Measurements from ENCODE around the gene RBM28. TPM values are rescaled to one million over a fixed set of nuclear protein-coding genes. Genes with fewer than 3 reads are reported as not detected.
"Not testable (repeated sequence)": the region's sequence is repeated elsewhere in the genome, so short reads cannot be mapped to it uniquely, and the experiment has no call there.

RBM28 gene
- polyA plus RNA-seq, 1 experiment = 14.8 TPM

DNA sequence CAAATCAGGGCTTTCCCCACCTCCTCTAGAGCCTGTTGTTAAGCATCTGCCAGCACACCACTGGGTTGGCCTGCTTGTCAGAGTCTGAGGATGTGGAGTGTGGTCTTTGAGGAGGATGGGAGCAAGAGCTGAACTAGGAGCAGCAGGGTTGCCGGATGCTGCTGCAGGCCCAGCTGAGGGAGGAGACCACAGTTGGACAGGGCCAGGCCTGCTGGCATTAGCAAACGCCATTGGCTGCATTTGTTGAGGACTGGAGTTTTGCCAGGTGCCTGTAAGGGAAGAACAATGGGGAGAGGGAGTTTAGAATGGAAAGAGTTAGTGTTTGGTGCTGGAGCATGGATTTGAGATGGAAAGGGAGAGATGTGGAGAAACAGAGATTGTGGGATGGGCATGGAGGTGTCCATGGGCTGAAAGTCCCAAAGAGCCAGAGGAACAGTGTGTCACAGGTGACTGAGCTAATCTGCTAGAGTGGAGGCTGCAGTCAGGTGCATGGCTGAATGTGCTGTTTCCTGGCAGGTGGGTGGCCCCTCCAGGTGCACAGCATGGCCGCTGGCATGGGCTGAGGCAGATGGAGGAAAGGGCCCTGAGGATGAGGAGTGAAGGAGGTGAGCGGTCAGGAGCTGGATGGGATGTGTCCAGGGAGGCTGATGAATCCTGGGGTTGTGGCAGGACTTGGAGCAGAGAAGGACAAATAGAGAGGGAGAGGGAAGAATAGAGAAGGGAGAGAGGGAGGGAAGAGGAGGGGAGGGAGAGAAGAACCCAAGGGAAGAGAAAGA, 61.9 kb downstream of the RBM28 start:
- no peak overlapping the region for H3K4me3 ChIP-seq (ENCODE audit: low read depth, low read length)
- CTCF ChIA-PET = no interaction called here
- H3K36me3 ChIP-seq (ENCODE audit: control insufficient read depth, insufficient read depth, low read length) = peaks cover 1% of the 10 kb centered on the region; the same call in 1 of the 2 replicates
- no peak for DNase-seq (ENCODE audit: low read depth)
- POLR2A ChIA-PET = no interaction called here
- TF ChIP-seq, protein P1, sequence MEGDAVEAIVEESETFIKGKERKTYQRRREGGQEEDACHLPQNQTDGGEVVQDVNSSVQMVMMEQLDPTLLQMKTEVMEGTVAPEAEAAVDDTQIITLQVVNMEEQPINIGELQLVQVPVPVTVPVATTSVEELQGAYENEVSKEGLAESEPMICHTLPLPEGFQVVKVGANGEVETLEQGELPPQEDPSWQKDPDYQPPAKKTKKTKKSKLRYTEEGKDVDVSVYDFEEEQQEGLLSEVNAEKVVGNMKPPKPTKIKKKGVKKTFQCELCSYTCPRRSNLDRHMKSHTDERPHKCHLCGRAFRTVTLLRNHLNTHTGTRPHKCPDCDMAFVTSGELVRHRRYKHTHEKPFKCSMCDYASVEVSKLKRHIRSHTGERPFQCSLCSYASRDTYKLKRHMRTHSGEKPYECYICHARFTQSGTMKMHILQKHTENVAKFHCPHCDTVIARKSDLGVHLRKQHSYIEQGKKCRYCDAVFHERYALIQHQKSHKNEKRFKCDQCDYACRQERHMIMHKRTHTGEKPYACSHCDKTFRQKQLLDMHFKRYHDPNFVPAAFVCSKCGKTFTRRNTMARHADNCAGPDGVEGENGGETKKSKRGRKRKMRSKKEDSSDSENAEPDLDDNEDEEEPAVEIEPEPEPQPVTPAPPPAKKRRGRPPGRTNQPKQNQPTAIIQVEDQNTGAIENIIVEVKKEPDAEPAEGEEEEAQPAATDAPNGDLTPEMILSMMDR (IDR thresholded peaks at IDR 0.05; ENCODE audit: insufficient read depth, low read depth, low read length) = no peak
- H3K27me3 ChIP-seq (ENCODE audit: control insufficient read depth, insufficient read depth, low read length) = no peaks in the 10 kb centered on the region; the same call in 1 of the 2 replicates

DNA sequence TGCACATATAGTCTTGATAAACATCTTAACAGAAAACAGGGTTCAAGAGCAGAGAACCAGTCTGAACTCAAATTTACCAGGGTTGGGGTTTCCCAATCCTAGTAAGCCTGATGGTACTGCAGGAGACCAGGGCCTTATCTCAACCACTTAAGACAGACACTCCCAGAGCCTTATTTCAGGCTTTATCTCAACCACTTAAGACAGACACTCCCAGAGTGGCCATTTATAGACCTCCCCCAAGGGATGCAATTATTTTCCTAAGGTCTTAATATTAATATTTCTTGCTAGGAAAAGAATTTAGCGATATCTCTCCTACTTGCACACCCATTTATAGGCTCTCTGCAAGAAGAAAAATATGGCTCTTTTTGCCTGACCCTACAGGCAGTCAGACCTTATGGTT, 63.3 kb downstream of the RBM28 start:
- CTCF ChIA-PET; DNase-seq (ENCODE audit: low read depth); H3K27me3 ChIP-seq (ENCODE audit: control insufficient read depth, insufficient read depth, low read length); H3K36me3 ChIP-seq (ENCODE audit: control insufficient read depth, insufficient read depth, low read length); H3K4me3 ChIP-seq (ENCODE audit: low read depth, low read length); POLR2A ChIA-PET: not testable (repeated sequence)

DNA sequence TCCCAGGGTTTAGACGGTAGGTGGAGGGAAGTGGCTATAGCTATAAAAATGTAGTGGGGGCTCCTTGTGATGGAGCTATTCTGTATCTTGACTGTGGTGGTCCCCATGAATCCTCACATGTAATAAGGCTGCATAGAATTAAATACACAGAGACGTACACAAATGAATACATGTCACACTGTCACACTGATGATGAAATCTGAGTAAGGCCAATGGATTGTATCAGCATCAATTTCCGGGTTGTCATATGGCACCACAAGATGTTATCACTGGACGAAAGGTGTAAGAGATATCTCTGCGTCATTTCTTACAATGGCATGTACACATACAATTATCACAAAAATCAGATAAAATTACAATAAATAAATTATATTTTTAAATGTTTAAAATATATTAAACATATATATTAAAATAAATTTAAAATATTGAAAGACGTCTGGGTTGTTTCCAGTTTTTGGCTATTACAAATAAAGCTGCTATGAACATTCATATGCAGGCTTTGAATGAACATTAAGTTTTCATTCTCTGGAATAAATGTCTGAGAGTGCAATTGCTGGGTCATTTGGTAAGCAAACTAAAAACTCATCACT, 64.5 kb downstream of the RBM28 start:
- DNase-seq (ENCODE audit: low read depth) = no peak
- ChIA-PET CTCF (interaction anchor here (1.1 kb wide), 1 partner anchor 9 kb away, joined by 4 read pairs; no protein-coding TSS in a partner anchor), POLR2A (no interaction called here)
- Histone ChIP-seq H3K27me3 (ENCODE audit: control insufficient read depth, insufficient read depth, low read length) (peaks cover 3% of the 10 kb centered on the region), H3K4me3 (ENCODE audit: low read depth, low read length) (no peak overlapping the region), H3K36me3 (ENCODE audit: control insufficient read depth, insufficient read depth, low read length) (peaks cover 1% of the 10 kb centered on the region; the same call in 1 of the 2 replicates)
- TF ChIP-seq, protein P1 (IDR thresholded peaks at IDR 0.05; ENCODE audit: insufficient read depth, low read depth, low read length) = no peak

DNA sequence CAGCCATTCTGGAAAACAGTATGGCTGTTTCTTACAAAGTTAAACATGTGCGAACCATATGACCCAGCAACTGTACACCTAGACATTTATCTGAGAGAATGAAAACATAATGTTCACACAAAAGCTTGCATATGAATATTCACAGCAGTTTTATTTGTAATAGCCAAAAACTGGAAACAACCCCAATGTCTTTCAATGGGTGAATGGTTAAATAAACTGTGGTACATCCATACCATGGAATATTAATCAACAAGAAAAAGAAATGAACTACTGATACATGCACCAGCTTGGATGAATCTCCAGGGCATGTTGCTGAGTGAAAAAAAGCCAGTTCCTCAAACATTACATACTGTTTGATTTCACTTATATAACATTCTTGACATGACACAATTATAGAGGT, 65.3 kb downstream of the RBM28 start:
- no peak for DNase-seq (ENCODE audit: low read depth)
- Histone ChIP-seq H3K36me3 (ENCODE audit: control insufficient read depth, insufficient read depth, low read length) (peaks cover 1% of the 10 kb centered on the region; the same call in 1 of the 2 replicates), H3K4me3 (ENCODE audit: low read depth, low read length) (no peak overlapping the region), H3K27me3 (ENCODE audit: control insufficient read depth, insufficient read depth, low read length) (peaks cover 6% of the 10 kb centered on the region)
- ChIA-PET POLR2A (no interaction called here), CTCF (interaction anchor here (0.6 to 1.1 kb wide), 2 partner anchors 10 to 779 kb away, joined by 3 to 4 read pairs; no protein-coding TSS in a partner anchor)
- TF ChIP-seq, protein P1 (IDR thresholded peaks at IDR 0.05; ENCODE audit: insufficient read depth, low read depth, low read length) = no peak

DNA sequence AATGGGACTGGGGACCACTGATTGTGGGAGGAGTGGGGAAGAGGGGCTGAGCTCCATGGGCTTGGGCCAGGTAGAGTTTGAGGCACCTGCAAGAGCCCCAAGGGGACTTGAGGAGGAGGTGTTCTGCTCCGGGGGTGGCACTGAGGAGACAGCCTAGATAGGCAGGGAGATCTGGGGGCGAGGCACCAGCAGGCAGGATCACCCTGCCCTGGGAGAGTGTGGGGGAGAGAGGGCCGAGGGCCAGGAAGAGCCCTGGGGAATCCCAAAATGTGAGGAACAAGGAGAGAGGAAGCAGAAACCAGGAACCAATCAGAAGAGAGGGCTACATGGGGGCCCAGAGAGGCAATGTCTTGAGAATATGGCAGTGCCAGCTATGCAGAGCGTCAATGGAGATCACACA, 68.0 kb downstream of the RBM28 start:
- no peak overlapping the region for H3K4me3 ChIP-seq (ENCODE audit: low read depth, low read length)

More for the DNA sequence above, 68.0 kb downstream of the RBM28 start:
- H3K27me3 ChIP-seq (ENCODE audit: control insufficient read depth, insufficient read depth, low read length) = peaks cover 26% of the 10 kb centered on the region
- ChIA-PET POLR2A (no interaction called here), CTCF (interaction anchor here (1.3 kb wide), 1 partner anchor 9 kb away, joined by 4 read pairs; no protein-coding TSS in a partner anchor)
- H3K36me3 ChIP-seq (ENCODE audit: control insufficient read depth, insufficient read depth, low read length) = no peaks in the 10 kb centered on the region
- DNase-seq (ENCODE audit: low read depth) = no peak
- TF ChIP-seq, protein P1 (IDR thresholded peaks at IDR 0.05; ENCODE audit: insufficient read depth, low read depth, low read length) = no peak
